ENCODE measurements around the gene FGD6. TPM values are rescaled to one million over a fixed set of nuclear protein-coding genes. Genes with fewer than 3 reads are reported as not detected.
A peak's percentile ranks its signal among the peaks of the same experiment; 100 is the strongest.

Gene FGD6
- total and polyA plus RNA-seq, 8 donors = 13.8 to 36.0 (median 16.0) TPM

- no peaks in the 10 kb centered on the region for H3K36me3 ChIP-seq
- intact Hi-C loops (cut with DNase I) = no loop called here
- DNase-seq = no peak
- no peaks in the 10 kb centered on the region for H3K27me3 ChIP-seq
- ATAC-seq = no peak
- no peak overlapping the region for H3K4me3 ChIP-seq
- peaks cover 26 to 41% of the 10 kb centered on the region in 2 donors for H3K4me1 ChIP-seq
- H3K9me3 ChIP-seq = no peaks in the 10 kb centered on the region
- H3K27ac ChIP-seq = no peak overlapping the region
- TF ChIP-seq, protein P1, sequence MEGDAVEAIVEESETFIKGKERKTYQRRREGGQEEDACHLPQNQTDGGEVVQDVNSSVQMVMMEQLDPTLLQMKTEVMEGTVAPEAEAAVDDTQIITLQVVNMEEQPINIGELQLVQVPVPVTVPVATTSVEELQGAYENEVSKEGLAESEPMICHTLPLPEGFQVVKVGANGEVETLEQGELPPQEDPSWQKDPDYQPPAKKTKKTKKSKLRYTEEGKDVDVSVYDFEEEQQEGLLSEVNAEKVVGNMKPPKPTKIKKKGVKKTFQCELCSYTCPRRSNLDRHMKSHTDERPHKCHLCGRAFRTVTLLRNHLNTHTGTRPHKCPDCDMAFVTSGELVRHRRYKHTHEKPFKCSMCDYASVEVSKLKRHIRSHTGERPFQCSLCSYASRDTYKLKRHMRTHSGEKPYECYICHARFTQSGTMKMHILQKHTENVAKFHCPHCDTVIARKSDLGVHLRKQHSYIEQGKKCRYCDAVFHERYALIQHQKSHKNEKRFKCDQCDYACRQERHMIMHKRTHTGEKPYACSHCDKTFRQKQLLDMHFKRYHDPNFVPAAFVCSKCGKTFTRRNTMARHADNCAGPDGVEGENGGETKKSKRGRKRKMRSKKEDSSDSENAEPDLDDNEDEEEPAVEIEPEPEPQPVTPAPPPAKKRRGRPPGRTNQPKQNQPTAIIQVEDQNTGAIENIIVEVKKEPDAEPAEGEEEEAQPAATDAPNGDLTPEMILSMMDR (IDR thresholded peaks at IDR 0.05) = no peak
Observed at GRCh38 chr12:95207407-95207806, 9.9 kb downstream of the FGD6 start.

- intact Hi-C loops (cut with DNase I) = no loop called here
- ATAC-seq (no peak), DNase-seq (no peak)
- Histone ChIP-seq H3K36me3 (no peaks in the 10 kb centered on the region), H3K9me3 (no peaks in the 10 kb centered on the region), H3K27ac (peak overlapping the region in 1 of 2 donors; percentile 57), H3K4me3 (no peak overlapping the region), H3K4me1 (peaks cover 26 to 42% of the 10 kb centered on the region in 2 donors), H3K27me3 (no peaks in the 10 kb centered on the region)
- TF ChIP-seq, protein P1 (IDR thresholded peaks at IDR 0.05) = no peak
Observed at GRCh38 chr12:95206916-95207315, 10.4 kb downstream of the FGD6 start.

- Histone ChIP-seq H3K27me3 (no peaks in the 10 kb centered on the region), H3K27ac (peak overlapping the region; percentile 57 to 79), H3K4me3 (no peak overlapping the region), H3K9me3 (no peaks in the 10 kb centered on the region), H3K36me3 (no peaks in the 10 kb centered on the region), H3K4me1 (peaks cover 26 to 50% of the 10 kb centered on the region in 2 donors)
- peak; percentile 78 for ATAC-seq
- intact Hi-C loops (cut with DNase I) = no loop called here
- TF ChIP-seq, protein P1 (IDR thresholded peaks at IDR 0.05) = no peak
- no peak for DNase-seq
Observed at GRCh38 chr12:95205685-95206084, 11.6 kb downstream of the FGD6 start.

DNA sequence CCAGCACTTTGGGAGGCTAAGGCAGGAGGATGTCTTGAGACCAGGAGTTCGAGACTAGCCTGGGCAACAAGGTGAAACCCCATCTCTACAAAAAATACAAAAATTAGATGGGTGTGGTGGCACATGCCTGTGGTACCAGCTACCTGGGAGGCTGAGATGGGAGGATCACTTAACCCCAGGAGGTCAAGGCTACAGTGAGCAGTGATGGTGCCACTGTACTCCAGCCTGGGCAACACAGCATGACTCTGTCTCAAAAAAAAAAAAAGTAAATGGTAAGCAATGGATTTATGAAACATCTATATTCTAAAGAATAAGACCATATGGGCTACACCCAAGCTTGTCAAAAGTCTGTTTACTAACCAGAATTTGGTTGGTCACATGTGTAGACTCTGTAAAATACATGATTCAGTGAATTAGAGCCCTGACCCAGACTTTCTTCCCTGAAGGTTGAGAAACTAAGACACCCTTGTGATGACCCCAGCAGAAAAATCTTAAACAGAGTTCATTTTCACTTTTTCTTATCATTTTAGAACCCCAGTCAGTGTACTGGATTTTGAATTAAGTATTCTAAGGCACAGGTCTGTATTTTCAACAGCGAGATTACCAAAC lies 12.1 kb downstream of the FGD6 start:
- TF ChIP-seq, protein P1 (IDR thresholded peaks at IDR 0.05) = no peak
- H3K9me3 ChIP-seq = no peaks in the 10 kb centered on the region
- peaks cover 26 to 56% of the 10 kb centered on the region in 2 donors for H3K4me1 ChIP-seq
- intact Hi-C loops (cut with DNase I) = no loop called here
- H3K27ac ChIP-seq = peak overlapping the region; percentile 57 to 79
- ATAC-seq (peak; percentile 24), DNase-seq (no peak)
- no peak overlapping the region for H3K4me3 ChIP-seq
- no peaks in the 10 kb centered on the region for H3K36me3 ChIP-seq
- H3K27me3 ChIP-seq = no peaks in the 10 kb centered on the region

DNA sequence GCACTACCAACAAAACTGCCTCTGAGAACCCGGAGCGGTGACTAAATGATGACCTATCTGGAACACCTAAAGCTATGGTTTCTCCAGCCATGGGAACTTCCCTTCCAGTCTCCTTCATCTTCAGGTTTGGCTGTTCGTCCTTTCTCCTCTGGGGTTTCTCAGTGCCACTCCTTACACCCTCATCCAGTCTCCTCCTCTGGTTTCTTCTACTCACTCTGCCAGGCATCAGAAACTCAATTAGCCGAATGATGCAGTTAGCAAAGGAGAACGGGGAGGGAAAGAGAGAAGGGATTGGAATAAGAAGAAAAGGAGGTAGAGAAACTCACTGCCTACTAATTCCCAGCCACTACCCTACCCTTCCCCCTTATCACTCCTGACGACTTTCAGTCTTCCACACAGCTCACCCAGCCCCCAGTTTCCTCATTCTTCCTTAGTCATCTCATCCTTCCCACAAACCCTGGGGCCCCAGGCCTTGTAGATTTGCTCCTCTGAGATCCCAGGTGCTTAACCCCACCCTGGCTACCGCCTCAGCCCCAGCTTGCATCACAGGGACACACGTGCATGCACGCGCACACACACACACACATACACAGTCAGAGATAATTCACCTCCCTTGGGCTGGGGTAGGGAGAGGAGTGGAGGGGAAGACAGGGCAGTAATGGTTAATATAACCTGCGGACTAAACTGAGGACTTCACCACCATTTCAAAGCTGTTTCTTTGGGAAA lies 13.0 kb downstream of the FGD6 start:
- ATAC-seq (peak; percentile 85), DNase-seq (peak in 2 of 4 donors; percentile 51 to 67)
- H3K36me3 ChIP-seq = no peaks in the 10 kb centered on the region
- H3K4me3 ChIP-seq = no peak overlapping the region
- H3K27me3 ChIP-seq = no peaks in the 10 kb centered on the region
- H3K27ac ChIP-seq = peak overlapping the region; percentile 57 to 79
- intact Hi-C loops (cut with DNase I) = no loop called here
- H3K9me3 ChIP-seq = no peaks in the 10 kb centered on the region
- TF ChIP-seq, protein P1 (IDR thresholded peaks at IDR 0.05) = no peak
- H3K4me1 ChIP-seq = peaks cover 26 to 56% of the 10 kb centered on the region in 2 donors

Measured in left lung (tissue), 10 donors.